Psoas muscle (tissue), 8 donors: ENCODE data around the gene TMEM53. TPM values are rescaled to one million over a fixed set of nuclear protein-coding genes. Genes with fewer than 3 reads are reported as not detected.

Source experiments
- ATAC-seq, 4 donors: fragments of 200-7000 bp; cut with Tn5 transposase; one replicate each; pipeline ENCODE4 v1.9.1; 2020; ENCODE audit warnings: moderate library complexity in 3 of 4, mild to moderate bottlenecking in 2 of 4
- DNase-seq, 2 donors: peaks; one replicate each; pipeline ENCODE4 v3.0.0-alpha.2; 2020
- H3K27ac ChIP-seq: fragments of 200-600 bp; one replicate; pipeline ENCODE4 v1.8.0; 2022
- H3K27me3 ChIP-seq, 3 donors: fragments of 200-600 bp in 1 of 3; one replicate each; pipeline versions ENCODE4 v1.6.1 to v1.8.0; 2013 to 2022; ENCODE audit warnings: low read length in 2 of 3, mild to moderate bottlenecking in 2 of 3, moderate library complexity in 1 of 3; ENCODE audit not compliant: insufficient read depth in 3 of 3
- H3K36me3 ChIP-seq, 2 donors: fragments of 200-600 bp in 1 of 2; one replicate each; pipeline versions ENCODE4 v1.6.1 to v1.8.0; 2013 to 2022; ENCODE audit warnings: low read depth in 1 of 2, mild to moderate bottlenecking in 1 of 2, moderate library complexity in 1 of 2; ENCODE audit not compliant: insufficient read depth in 1 of 2
- H3K4me1 ChIP-seq: fragments of 200-600 bp; one replicate; pipeline ENCODE4 v1.8.0; 2022
- H3K4me3 ChIP-seq: fragments of 200-600 bp; one replicate; pipeline ENCODE4 v1.8.0; 2022; ENCODE audit warnings: mild to moderate bottlenecking
- H3K9me3 ChIP-seq: fragments of 200-600 bp; one replicate; pipeline ENCODE4 v1.8.0; 2022
- WGBS, 3 donors: extraction: QIAGEN DNeasy Blood & Tissue Kit; methylation state at CpG; one replicate each; pipeline versions ENCODE4 v1.1.6 to v1.1.7; 2013; 5-methylcytosine and 5-hydroxymethylcytosine counted together
- intact Hi-C, 2 donors: fragments of 100-400 bp; cut with DNase I; formaldehyde crosslinking; loops; one replicate each; pipeline versions ENCODE4 v1.11.0 to v1.14.2; 2022
- polyA plus RNA-seq, 3 donors: library from polyadenylated mRNA; stranded (reverse); fragments of 200-250 nt; gene quantifications; one replicate each; pipeline ENCODE4 v1.2.3, GENCODE V29; 2013
- total RNA-seq, 4 donors: library from RNA; stranded (reverse); fragmentation: NEBNext Ultra II Directional in 2 of 4; extraction: Animal tissue kit (Norgen Biotek cat#: 25700) in 2 of 4; gene quantifications; one replicate each; pipeline versions ENCODE4 v1.2.1 to v1.2.4, GENCODE V29; 2021 to 2023
- TF ChIP-seq, protein P1 (sequence below): fragments of 200-600 bp; IDR thresholded peaks from one replicate; pipeline ENCODE4 v1.8.0; 2022; ENCODE audit warnings: antibody characterized with exemption
- donor health status: healthy with polysubstance abuse.
- donor health status: DM: no; HTN: no; CAD: no; lungs with moderate emphysema.
- donor health status: Bipolar disorder and iron deficiency.
- donor health status: healthy.
- donor health status: DM: yes; HTN: yes; CAD: no.
- donor health status: DM: no; HTN: no; CAD: no.
- donor health status: DM: no; HTN: no; CAD: no.
- donor health status: DM: yes; HTN: yes; CAD: no.

The TMEM53 gene
- total and polyA plus RNA-seq, 7 donors = 2.4 to 7.7 (median 6.2) TPM

GRCh38 chr1:44617703-44618029 is 56.6 kb downstream of the TMEM53 start:
- Histone ChIP-seq H3K4me3 (no peak overlapping the region), H3K27ac (no peak overlapping the region), H3K36me3 (no peaks in the 10 kb centered on the region), H3K9me3 (no peaks in the 10 kb centered on the region), H3K4me1 (no peaks in the 10 kb centered on the region), H3K27me3 (peaks cover 0 to 16% (median 2%) of the 10 kb centered on the region in 3 donors)
- TF ChIP-seq, protein P1, sequence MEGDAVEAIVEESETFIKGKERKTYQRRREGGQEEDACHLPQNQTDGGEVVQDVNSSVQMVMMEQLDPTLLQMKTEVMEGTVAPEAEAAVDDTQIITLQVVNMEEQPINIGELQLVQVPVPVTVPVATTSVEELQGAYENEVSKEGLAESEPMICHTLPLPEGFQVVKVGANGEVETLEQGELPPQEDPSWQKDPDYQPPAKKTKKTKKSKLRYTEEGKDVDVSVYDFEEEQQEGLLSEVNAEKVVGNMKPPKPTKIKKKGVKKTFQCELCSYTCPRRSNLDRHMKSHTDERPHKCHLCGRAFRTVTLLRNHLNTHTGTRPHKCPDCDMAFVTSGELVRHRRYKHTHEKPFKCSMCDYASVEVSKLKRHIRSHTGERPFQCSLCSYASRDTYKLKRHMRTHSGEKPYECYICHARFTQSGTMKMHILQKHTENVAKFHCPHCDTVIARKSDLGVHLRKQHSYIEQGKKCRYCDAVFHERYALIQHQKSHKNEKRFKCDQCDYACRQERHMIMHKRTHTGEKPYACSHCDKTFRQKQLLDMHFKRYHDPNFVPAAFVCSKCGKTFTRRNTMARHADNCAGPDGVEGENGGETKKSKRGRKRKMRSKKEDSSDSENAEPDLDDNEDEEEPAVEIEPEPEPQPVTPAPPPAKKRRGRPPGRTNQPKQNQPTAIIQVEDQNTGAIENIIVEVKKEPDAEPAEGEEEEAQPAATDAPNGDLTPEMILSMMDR = no peak
- intact Hi-C loops = no loop called here
- ATAC-seq (peak in 1 of 4 donors; percentile 12), DNase-seq (no peak)
- 57 to 80% (median 71%) methylated on average over 1 of the region's 1 CpG for WGBS, 3 donors

DNA sequence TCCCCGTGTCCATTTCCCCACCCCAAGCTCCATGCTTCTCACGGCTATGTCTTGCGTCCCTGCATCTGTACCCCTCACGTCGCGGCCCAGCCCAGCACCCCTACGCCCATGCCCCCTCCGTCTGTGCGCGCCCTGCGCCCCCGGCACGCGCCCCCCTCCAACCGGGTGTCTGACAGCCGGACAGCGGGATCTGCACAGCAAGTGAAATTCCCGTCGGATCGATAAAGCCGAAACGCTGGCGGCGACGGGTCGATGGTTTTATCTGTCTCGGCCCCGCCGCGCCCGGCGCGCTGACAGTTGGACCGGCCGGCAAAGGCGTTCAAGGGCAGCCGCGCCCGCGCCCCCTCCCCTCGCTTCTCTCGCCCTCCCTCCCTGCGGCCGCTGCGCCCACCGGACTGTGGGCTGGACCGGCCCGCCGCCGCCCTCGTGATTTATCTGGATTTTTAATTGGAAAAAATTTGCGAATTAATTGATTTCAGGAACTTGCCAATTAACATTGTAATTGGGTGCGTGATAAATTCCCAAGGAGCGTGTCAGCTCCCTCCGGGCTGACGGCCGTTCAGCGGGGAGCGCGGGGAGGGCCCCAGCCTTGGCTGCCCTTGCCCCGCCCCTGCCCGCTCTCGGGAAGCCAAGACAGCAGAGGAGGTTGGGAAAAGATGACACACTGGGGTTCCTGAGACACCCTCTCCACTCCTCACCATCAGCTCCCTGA is 57.1 kb downstream of the TMEM53 start:
- TF ChIP-seq, protein P1 = no peak

GRCh38 chr1:44616284-44616990 is 57.8 kb downstream of the TMEM53 start:
- Histone ChIP-seq H3K27me3 (peaks cover 0 to 16% (median 2%) of the 10 kb centered on the region in 3 donors), H3K9me3 (no peaks in the 10 kb centered on the region), H3K4me3 (peak overlapping the region; percentile 51), H3K27ac (no peak overlapping the region), H3K4me1 (no peaks in the 10 kb centered on the region), H3K36me3 (no peaks in the 10 kb centered on the region)
- WGBS, 3 donors = 82 to 87% (median 82%) methylated on average over 4 of the region's 4 CpGs
- intact Hi-C loops = no loop called here
- DNase-seq (no peak), ATAC-seq (no peak)
- TF ChIP-seq, protein P1 = no peak

More for the DNA sequence above, 57.1 kb downstream of the TMEM53 start:
- Histone ChIP-seq H3K4me1 (no peaks in the 10 kb centered on the region), H3K36me3 (no peaks in the 10 kb centered on the region), H3K9me3 (no peaks in the 10 kb centered on the region), H3K27me3 (peaks cover 0 to 16% (median 2%) of the 10 kb centered on the region in 3 donors), H3K4me3 (peak overlapping the region; percentile 51), H3K27ac (no peak overlapping the region)
- DNase-seq = peak in 1 of 2 donors; percentile 30
- ATAC-seq = peak in 2 of 4 donors; percentile 23 to 61
- WGBS, 3 donors = 20 to 25% (median 20%) methylated on average over 62 to 63 of the region's 63 CpGs
- intact Hi-C loops = no loop called here

GRCh38 chr1:44613941-44614340 is 60.3 kb downstream of the TMEM53 start:
- H3K27me3 ChIP-seq = peaks cover 0 to 16% (median 2%) of the 10 kb centered on the region in 3 donors
- WGBS, 3 donors = 88 to 93% (median 90%) methylated on average over 6 of the region's 6 CpGs
- no peaks in the 10 kb centered on the region for H3K4me1 ChIP-seq
- TF ChIP-seq, protein P1 = no peak
- H3K27ac ChIP-seq = no peak overlapping the region
- DNase-seq = no peak
- H3K9me3 ChIP-seq = no peaks in the 10 kb centered on the region
- intact Hi-C loops = no loop called here
- no peak overlapping the region for H3K4me3 ChIP-seq
- ATAC-seq = no peak
- H3K36me3 ChIP-seq = no peaks in the 10 kb centered on the region
